SKM-1 treated with dmso at 0.1 percent for 144 hours (cell line): ENCODE data around the gene KAZN.

Experiments
- DNase-seq: peaks from one replicate; lab custom pipeline; 2025; ENCODE audit not compliant: unreplicated experiment; lab: John Stamatoyannopoulos, UW

The KAZN gene

GRCh38 chr1:15065736-15066135 lies 467.3 kb downstream of the KAZN start:
- no peak for DNase-seq

DNA sequence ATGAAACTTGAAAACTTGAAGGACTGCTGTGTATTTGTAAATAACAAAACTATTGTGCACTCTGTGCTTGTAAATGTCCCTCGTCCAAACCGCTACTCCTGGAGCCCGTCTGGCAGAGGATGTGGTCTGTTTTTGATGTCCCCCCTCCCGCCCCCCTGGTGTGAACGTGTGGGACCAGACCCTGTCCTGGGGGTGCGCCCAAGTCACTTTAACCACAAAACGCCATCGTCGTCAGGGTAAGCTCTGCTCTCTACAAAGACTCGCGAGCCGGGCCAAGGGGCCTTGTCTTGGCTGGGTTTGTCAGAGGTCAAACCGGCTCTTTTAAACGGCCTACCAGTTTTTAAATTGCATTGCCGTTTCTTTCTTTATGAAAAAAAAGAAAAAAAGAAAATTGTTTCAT lies 467.7 kb downstream of the KAZN start:
- DNase-seq: no peak

DNA sequence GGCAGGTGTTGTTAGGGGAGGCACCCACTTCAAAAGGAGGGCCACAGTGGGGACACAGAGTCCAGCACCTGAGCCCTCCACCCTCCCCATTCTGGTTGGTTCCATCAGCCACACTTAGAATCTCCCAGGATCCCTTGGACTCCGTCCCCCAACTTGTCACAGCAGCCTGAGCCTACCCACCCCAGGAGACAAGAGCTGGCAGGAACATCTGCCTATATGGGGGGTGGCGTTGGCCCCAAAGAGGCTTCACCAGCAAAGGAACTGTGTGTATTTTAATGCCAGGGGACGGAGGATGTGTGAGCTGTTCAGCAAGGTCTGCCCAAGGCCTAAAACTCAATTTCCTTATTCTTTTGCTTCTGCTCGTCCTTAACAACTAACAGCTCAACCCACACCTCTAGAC lies 468.7 kb downstream of the KAZN start:
- no peak for DNase-seq

DNA sequence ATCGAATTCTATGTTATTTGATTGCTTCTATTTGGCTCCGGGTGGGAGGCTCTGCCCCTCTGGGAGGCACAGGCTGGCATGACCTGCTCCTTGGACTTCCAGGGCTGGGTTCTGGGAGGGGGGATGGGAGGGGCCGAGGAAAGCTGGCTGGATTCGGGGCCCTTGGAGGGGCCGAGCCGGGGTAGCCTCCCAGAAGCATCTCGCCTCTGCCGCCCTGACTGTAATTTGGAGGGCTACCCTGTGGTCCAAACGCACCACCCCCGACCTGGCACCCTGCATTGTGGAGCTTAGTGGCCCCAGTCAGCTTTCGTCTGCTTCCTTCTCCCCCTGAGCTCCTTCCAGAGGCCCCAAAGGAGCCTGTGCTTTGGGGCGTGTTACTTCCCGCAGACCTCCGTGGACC lies 469.7 kb downstream of the KAZN start:
- DNase-seq: no peak

GRCh38 chr1:15068997-15069396 lies 470.5 kb downstream of the KAZN start:
- no peak for DNase-seq

GRCh38 chr1:15070145-15070748 lies 471.8 kb downstream of the KAZN start:
- no peak for DNase-seq

GRCh38 chr1:15071936-15072335 lies 473.5 kb downstream of the KAZN start:
- DNase-seq: no peak

- DNase-seq: no peak
Observed at GRCh38 chr1:15073799-15074308, 475.4 kb downstream of the KAZN start.

- DNase-seq: no peak
Observed at GRCh38 chr1:15075175-15075574, 476.7 kb downstream of the KAZN start.

GRCh38 chr1:15075817-15076216 lies 477.3 kb downstream of the KAZN start:
- DNase-seq: no peak

GRCh38 chr1:15076807-15077206 lies 478.3 kb downstream of the KAZN start:
- no peak for DNase-seq

DNA sequence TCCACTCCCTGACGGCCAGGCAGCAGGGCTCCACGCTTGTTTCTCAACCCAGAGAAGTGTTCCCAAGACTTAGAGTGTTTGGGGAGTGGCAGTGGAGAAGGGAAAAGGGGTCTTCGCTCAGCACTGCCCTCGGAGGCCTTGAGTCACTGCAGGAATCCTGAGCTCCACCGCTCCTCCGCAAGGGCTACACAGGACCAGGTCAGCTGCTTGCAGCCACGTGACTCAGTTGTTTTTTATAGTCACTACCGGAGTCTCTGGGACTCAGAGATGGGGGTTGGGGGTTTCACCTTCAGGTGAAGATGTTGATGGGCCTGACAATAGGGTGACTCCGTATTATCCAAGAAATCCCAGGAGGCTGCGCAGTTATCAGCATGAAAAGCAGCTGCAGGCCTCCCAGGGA lies 478.9 kb downstream of the KAZN start:
- DNase-seq: no peak

GRCh38 chr1:15080328-15081007 lies 482.0 kb downstream of the KAZN start:
- no peak for DNase-seq

- DNase-seq: no peak
Observed at GRCh38 chr1:15081102-15081501, 482.6 kb downstream of the KAZN start.

DNA sequence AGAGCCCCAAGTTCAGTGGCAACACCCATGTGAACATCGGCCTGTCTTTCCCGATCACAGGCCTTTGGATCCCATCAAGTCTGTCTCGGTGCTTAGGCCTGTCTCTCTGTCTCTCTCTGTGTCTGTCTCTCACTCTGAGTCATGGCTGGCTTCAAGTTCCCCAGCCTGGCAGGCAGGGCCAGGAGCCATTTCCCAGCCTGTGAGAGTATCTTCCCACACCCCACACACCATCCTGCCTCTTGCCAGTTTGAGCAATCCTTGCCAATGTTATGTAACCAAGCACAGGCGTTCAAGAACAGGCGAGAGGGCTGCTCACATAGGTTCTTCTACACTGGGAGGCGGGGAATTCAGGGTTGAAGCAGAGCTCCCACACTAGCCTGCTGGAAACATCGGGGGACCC lies 485.1 kb downstream of the KAZN start:
- DNase-seq: peak; percentile 34

DNA sequence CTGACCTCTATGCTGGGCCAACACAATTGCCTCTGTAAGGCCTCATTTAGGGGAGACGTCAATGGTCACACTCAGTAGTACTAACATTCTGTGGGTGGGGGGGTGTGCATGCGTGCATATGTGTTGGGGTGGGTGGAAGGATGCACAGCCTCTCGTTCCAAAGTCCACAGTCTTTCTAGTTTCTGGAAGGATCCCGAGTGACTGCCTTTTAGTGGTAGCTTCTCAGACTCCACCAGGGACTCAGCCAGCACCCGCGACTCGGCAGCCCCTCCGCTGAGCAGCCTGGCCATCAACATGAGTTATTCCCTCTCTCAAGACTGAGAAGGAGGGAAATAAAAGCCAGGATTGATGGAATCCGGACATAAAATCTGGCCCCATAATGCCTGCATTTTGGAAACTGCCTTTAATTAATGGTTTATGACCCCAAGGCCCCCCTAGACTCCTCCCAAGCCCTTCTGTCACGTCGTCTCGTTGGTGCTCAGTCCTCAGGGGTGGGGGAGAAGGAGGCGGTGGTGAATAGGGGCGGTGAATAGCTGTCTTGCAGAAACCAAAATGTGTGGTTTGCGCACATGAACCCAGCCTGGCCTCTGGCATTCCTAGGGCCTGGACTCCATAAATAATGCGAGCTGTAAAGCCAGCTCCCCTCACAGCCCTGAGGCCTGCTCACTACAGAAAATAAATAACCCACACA lies 489.9 kb downstream of the KAZN start:
- no peak for DNase-seq

GRCh38 chr1:15089258-15089992 lies 490.9 kb downstream of the KAZN start:
- no peak for DNase-seq

DNA sequence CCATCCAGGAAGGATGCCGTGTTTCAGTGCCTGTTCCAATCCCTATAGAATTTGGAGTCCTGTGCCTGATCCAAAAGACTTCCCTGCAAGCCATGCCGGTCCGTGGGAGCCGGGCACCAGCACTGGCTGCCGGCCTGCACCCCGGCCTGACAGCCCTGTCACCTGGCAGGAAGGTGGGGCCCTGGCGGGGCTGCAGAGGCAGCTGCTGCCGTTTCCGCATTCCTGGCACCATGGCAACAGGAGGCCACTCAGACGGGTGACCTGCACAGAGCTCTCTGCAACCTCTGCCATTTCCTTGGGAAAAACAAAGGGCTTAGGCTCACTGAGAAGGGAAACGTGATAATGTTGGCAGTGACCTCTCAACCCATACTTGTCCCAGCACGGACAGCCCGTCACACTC lies 491.9 kb downstream of the KAZN start:
- DNase-seq: no peak

- DNase-seq: no peak
Observed at GRCh38 chr1:15094056-15094455, 495.6 kb downstream of the KAZN start.

GRCh38 chr1:15094719-15095495 lies 496.4 kb downstream of the KAZN start:
- DNase-seq: no peak

GRCh38 chr1:15095496-15095875 lies 497.0 kb downstream of the KAZN start:
- DNase-seq: no peak
